Measurements from ENCODE around the gene FRMPD4.

The FRMPD4 gene

GRCh38 chrX:12372111-12372510 is 233.8 kb downstream of the FRMPD4 start:
- no peak for DNase-seq

DNA sequence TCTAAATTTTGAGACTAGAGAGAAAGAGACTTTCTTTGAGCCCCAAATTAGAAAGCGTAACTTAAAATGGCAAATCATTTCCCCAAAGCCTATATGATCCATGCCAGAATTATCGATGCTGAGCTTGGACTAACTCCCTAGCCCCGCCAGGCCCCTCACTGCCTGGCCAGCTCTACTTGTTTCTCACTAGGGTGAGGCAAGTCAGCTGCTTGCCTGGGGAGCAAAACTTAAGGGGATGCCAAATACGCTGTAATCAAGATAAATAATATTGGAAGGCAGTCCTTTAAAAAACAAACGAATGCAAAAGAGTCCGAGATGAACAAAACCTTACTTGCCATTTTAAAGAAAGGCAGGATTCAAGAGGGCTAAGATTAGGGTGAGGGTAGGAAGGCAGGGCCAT is 236.0 kb downstream of the FRMPD4 start:
- no peak for DNase-seq

DNA sequence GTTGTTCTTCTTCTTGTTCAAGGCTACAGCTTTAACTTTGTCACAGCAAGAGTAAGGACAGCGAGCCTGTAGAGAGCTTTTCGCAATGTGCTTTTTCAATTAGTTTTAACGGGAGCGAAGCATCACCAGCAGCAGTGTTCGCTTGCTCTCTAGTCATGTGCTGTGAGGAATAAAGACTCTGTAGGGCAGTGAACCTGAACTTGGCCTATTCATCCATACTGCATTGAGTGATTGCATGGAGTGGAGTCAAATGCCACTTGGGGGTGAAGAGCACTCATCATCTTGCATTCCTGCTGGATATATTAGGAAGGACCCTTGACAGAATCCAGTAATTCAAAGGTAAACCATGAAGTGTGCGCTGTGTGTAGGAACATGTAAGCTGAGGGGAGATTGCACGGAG is 240.0 kb downstream of the FRMPD4 start:
- no peak for DNase-seq

GRCh38 chrX:12378706-12379105 is 240.4 kb downstream of the FRMPD4 start:
- DNase-seq, result no peak

GRCh38 chrX:12379671-12380070 is 241.4 kb downstream of the FRMPD4 start:
- no peak for DNase-seq

GRCh38 chrX:12383196-12383595 is 244.9 kb downstream of the FRMPD4 start:
- no peak for DNase-seq

- DNase-seq, result no peak
Observed at GRCh38 chrX:12390301-12390700, 252.0 kb downstream of the FRMPD4 start.

DNA sequence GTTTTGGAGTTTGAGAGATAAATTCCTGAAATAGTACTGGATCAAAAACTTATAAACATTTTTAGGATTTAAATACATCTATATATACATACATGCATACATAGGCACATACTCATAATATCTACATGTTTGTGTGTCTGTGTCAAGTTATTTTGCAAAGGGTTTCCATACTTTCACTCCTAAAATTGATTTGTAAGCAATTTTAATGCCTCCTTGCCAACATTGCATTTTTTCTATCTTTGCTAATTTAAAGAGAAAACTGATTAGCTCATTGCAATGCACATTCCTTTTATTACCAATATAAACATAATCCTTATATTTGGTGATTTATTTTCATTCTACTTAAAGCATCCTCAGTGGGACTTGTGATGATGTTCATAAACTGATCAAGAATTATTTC is 258.3 kb downstream of the FRMPD4 start:
- no peak for DNase-seq

DNA sequence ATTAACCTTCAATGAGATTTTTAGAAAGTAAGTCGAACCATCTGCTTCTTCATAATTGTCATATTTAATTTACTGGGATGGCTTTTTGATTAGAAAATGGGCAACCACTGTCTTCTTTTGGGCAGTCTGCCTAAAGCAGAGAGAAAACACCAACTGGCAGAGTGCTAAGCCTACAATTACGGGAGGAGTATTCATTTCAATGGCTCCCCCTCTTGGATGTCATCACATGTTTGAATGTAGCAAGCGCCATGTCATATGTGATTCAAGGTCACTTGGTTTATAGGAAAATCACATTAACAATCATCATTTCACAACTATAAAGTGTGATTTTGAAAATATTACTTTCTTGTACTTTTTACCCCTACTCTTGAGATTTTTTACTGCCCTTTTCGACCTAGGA is 261.9 kb downstream of the FRMPD4 start:
- no peak for DNase-seq

GRCh38 chrX:12401252-12401651 is 263.0 kb downstream of the FRMPD4 start:
- no peak for DNase-seq

GRCh38 chrX:12403474-12404082 is 265.3 kb downstream of the FRMPD4 start:
- no peak for DNase-seq

- no peak for DNase-seq
Observed at GRCh38 chrX:12405306-12405705, 267.0 kb downstream of the FRMPD4 start.

DNA sequence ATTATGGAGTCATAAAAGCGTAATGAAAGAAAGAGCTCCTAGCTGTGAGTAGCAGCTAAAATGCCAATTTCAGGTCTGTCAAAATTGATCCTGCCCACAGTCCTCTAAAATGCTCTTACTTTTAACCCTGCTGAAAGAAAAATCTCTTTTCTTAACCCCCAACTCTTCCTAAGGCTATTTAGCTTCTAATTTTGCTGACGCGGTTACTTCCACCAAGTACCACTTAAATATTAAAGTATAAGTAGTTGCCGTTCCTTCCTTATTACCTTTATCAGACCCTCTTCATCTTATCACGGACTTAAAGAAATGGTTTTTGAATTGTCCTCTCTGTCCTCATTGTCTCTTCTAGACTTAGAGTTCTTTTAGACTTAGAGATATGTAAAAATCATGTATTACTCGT is 272.2 kb downstream of the FRMPD4 start:
- no peak for DNase-seq

DNA sequence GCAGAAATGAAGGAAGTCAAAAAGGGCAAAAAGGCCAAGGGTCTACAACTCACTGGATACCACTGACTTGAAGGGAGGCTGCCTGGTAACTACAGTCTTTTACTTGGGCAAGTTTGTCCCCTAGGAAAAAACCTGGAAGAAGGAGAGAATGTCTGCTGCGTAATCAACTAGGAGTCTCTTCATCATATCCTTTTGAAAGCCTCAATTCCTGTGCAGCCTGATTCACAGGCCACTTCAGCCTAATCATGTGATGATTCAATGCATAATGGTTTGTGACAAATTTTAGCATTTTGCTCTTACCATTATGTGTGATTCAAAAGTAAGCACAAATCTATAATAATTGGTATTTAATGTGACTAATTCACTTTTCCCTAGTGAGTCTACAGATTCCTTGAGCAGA is 273.6 kb downstream of the FRMPD4 start:
- DNase-seq, result no peak

DNA sequence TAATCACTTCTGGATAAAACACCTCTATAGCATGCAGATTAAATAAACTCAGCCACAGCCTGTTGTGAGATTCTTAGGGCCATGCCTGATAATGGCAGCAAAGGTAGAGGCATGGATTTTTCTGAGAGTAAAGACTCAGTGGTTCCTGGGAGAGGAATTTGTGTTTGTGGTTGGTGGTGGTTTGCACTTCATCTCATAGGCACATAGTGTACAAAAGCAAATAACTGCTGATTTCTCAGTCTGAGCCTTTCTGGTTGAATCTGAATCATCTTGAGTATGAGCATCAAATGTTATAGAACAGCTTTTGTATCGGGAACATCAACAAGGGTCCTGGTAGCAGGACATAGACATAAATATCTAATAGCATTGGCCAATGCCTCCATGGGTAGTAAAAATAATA is 274.3 kb downstream of the FRMPD4 start:
- DNase-seq, result no peak

- DNase-seq, result no peak
Observed at GRCh38 chrX:12419591-12419990, 281.3 kb downstream of the FRMPD4 start.

GRCh38 chrX:12421918-12422317 is 283.6 kb downstream of the FRMPD4 start:
- no peak for DNase-seq

DNA sequence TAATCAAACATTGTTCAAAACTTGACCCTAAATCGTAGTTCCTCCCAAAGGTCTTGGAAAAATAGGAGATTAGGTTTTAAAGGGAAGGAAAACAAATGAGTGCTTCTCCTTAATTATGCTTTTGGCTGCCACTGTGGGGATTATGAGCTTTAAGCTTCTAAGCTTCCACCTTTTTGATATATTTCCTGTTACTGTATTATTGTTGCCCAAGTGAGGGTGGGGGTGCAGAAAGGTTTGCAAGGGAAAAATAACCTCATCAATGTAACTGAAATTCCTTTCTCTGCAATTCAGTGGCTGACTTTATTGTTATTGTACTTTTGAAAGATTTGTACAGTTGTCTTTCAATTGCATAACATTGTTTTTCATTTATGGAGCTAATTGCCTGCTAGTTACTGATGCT is 285.1 kb downstream of the FRMPD4 start:
- no peak for DNase-seq

- no peak for DNase-seq
Observed at GRCh38 chrX:12425496-12425895, 287.2 kb downstream of the FRMPD4 start.

DNA sequence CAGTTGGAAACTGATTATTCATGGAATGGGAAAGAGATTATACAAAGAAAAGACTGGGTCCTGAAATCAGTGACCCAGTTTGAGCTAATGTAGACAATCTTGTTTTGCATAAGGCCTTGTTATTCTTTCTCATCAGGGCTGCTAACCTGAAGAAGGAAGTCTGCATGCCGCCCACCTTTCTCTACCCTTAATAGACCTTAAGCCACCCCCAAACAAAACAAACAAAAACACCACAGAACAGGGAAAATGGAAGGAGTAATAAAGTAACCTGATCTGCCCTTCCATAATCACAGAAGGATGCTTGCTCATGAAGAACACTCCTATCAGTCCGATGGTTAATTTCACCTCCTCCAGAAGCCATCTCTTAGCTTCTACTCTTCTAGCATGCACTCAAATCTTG is 288.1 kb downstream of the FRMPD4 start:
- no peak for DNase-seq

GRCh38 chrX:12434493-12434892 is 296.2 kb downstream of the FRMPD4 start:
- DNase-seq, result no peak

DNA sequence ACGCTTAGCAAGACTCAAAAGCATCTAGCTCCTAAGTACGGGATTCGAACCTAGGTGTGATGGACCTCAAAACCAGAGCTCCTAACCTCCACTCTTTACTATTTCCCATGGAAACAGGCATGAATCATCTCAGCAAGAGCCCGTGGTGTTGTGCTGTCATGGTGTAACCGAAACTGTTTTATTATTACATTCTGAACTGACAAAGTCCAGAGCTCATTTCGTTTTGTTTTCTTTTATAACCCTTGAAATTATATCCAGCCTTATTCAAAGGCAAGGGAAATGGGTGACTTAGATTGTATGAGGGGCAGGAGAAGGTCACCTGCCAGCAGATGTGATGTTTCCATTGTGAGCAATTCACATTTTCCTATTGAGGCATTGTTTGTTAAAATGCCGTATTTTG is 301.1 kb downstream of the FRMPD4 start:
- no peak for DNase-seq

- no peak for DNase-seq
Observed at GRCh38 chrX:12440246-12440645, 302.0 kb downstream of the FRMPD4 start.

DNA sequence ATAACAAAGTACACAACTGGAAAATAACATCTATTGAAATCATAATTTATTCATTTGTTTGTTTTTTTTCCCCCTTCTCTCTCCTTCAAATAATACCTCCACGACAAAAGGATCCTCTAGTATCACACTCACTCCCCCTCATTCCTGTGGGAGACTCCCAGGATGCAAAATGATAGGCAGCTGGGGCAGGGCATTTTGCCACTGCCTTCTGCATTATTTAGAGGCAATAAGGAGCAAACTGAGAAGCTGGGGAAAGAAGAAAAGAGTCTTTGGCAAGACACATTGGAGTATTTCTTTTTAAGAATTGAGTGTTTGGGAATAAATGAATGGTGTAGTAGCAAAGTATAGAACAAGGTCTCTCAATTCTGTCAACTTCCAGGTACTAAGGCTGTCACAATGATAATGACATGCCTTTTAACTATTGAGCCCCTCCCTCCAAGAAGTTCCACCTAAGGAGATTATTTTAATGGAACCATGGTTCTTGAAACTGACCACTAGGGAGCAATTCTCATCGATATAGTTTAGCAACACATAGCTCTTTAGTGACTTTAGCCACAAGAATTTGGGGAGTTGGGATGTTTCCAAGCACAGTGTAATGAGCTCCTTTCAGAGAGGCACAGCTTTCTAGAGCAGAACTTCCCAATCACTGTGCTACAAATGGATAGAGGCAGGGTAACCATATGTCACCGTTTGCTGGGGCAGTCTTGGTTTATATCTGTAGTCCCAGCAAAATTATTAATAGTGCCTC is 303.3 kb downstream of the FRMPD4 start:
- no peak for DNase-seq

DNA sequence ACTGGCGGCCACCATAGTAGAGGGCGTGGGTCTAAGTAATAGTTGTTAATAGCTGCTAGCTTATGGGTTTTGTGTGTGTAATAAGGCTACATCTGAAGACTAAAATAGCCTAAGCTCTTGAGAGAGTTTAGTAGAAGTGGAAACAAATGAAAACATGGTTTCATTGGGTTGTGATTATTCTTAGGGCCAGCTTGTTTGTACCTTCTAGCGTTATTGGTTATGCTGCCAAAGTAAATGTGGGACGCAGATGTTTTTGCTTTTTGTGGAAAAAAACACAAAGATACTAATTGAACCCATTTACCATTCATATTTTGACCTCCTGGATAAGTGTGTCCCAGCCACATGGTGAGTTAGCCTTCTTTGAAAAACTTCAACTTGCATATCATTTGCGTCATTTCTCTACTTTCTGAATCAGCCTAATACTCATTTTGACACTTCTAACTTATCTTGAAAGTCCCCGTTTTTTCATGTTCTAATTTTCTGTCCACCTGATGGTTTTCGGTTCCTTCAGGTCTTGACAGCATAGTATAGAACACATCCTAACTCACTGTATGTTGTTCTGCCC is 305.3 kb downstream of the FRMPD4 start:
- DNase-seq, result no peak

Data from stimulated activated CD4-positive, alpha-beta T cell treated with anti-CD3 and anti-CD28 coated beads, Interleukin-4, amount 100 ng/mL, for 1 hour (primary cell).